Ishikawa (cell line): ENCODE results near the gene NWD2.

ENCODE experiments used
- CEBPB ChIP-seq: IDR thresholded peaks from 2 replicates; pipeline ENCODE4 v1.6.1; 2012
- CREB1 ChIP-seq: IDR thresholded peaks from 2 replicates; pipeline ENCODE4 v1.6.1; 2012; ENCODE audit warnings: low read depth
- EGR1 ChIP-seq: IDR thresholded peaks from 2 replicates; pipeline ENCODE4 v1.6.1; 2012
- EP300 ChIP-seq: IDR thresholded peaks from 2 replicates; pipeline ENCODE4 v1.6.1; 2012; ENCODE audit warnings: borderline replicate concordance
- FOXM1 ChIP-seq: IDR thresholded peaks from 2 replicates; pipeline ENCODE4 v1.6.1; 2012; ENCODE audit warnings: low read depth, borderline replicate concordance
- MAX ChIP-seq: IDR thresholded peaks from 2 replicates; pipeline ENCODE4 v1.6.1; 2012
- NFIC ChIP-seq: IDR thresholded peaks from 2 replicates; pipeline ENCODE4 v1.6.1; 2012
- RAD21 ChIP-seq: IDR thresholded peaks from 2 replicates; pipeline ENCODE4 v1.6.1; 2012; ENCODE audit warnings: low read depth
- TAF1 ChIP-seq: IDR thresholded peaks from 2 replicates; pipeline ENCODE4 v1.6.1; 2012; ENCODE audit warnings: low read depth, mild to moderate bottlenecking
- USF1 ChIP-seq: IDR thresholded peaks from 2 replicates; pipeline ENCODE4 v1.6.1; 2012
- YY1 ChIP-seq: IDR thresholded peaks from 2 replicates; pipeline ENCODE4 v1.6.1; 2012; ENCODE audit warnings: low read depth
- ZBTB7A ChIP-seq: IDR thresholded peaks from 2 replicates; pipeline ENCODE4 v1.6.1; 2012; ENCODE audit warnings: low read depth

- no peak for TF ChIP-seq RAD21
- no peak for TF ChIP-seq USF1
- no peak for TF ChIP-seq EP300
- no peak for TF ChIP-seq EGR1
- no peak for TF ChIP-seq FOXM1
- TF ChIP-seq NFIC: no peak
- TF ChIP-seq ZBTB7A: no peak
- no peak for TF ChIP-seq CREB1
- TF ChIP-seq YY1: no peak
- no peak for TF ChIP-seq MAX
- TF ChIP-seq TAF1: no peak
- TF ChIP-seq CEBPB: no peak
Observed at GRCh38 chr4:37471971-37472370, 227.4 kb downstream of the NWD2 start.
